Measurements from ENCODE around the gene OR56B4.

The OR56B4 gene

GRCh38 chr11:6099577-6099976, 7.9 kb upstream of the OR56B4 start:
- TF ChIP-seq LEF1 (IDR thresholded peaks at IDR 0.05; ENCODE audit: borderline replicate concordance) (no peak), FOXA1 (IDR thresholded peaks at IDR 0.05) (no peak), HDGF (IDR thresholded peaks at IDR 0.05; ENCODE audit: borderline replicate concordance) (no peak), CTBP1 (IDR thresholded peaks at IDR 0.05; ENCODE audit: borderline replicate concordance) (no peak), SP1 (IDR thresholded peaks at IDR 0.05) (no peak), L3MBTL2 (conservative IDR thresholded peaks at IDR 0.05) (no peak)
- POLR2A ChIA-PET = no interaction called here
- CTCF ChIA-PET = no interaction called here
- no peak for DNase-seq (ENCODE audit: extremely low spot score)

- ChIA-PET CTCF (no interaction called here), POLR2A (no interaction called here)
- no peak for TF ChIP-seq ARNT (IDR thresholded peaks at IDR 0.05)
- TF ChIP-seq CTBP1 (IDR thresholded peaks at IDR 0.05; ENCODE audit: borderline replicate concordance) = no peak
- TF ChIP-seq LEF1 (IDR thresholded peaks at IDR 0.05; ENCODE audit: borderline replicate concordance) = no peak
- DNase-seq (ENCODE audit: extremely low spot score) = no peak
These were observed 2.5 kb downstream of the OR56B4 start for GRCh38 chr11:6110011-6110410.

- ChIA-PET POLR2A (no interaction called here), CTCF (no interaction called here)
- TF ChIP-seq HDGF (IDR thresholded peaks at IDR 0.05; ENCODE audit: borderline replicate concordance) (no peak), FOXM1 (IDR thresholded peaks at IDR 0.05; ENCODE audit: borderline replicate concordance) (no peak), TARDBP (IDR thresholded peaks at IDR 0.05) (no peak), CTBP1 (IDR thresholded peaks at IDR 0.05; ENCODE audit: borderline replicate concordance) (no peak), ARNT (IDR thresholded peaks at IDR 0.05) (no peak), FOXK2 (IDR thresholded peaks at IDR 0.05) (no peak), PKNOX1 (IDR thresholded peaks at IDR 0.05) (no peak), SP1 (IDR thresholded peaks at IDR 0.05) (no peak)
These were observed 4.2 kb downstream of the OR56B4 start for GRCh38 chr11:6111673-6112072.

GRCh38 chr11:6116638-6117037, 9.2 kb downstream of the OR56B4 start:
- DNase-seq (ENCODE audit: extremely low spot score) = no peak
- ChIA-PET CTCF (no interaction called here), POLR2A (no interaction called here)
- TF ChIP-seq PKNOX1 (IDR thresholded peaks at IDR 0.05) = no peak
- no peak for TF ChIP-seq TARDBP (IDR thresholded peaks at IDR 0.05)
- TF ChIP-seq HDGF (IDR thresholded peaks at IDR 0.05; ENCODE audit: borderline replicate concordance) = no peak
- no peak for TF ChIP-seq BHLHE40 (IDR thresholded peaks at IDR 0.05; ENCODE audit: borderline replicate concordance)
- no peak for TF ChIP-seq LEF1 (IDR thresholded peaks at IDR 0.05; ENCODE audit: borderline replicate concordance)
- TF ChIP-seq ZNF384 (IDR thresholded peaks at IDR 0.05) = no peak
- TF ChIP-seq FOXM1 (IDR thresholded peaks at IDR 0.05; ENCODE audit: borderline replicate concordance) = no peak
- no peak for TF ChIP-seq SP1 (IDR thresholded peaks at IDR 0.05)
- TF ChIP-seq SUZ12 (IDR thresholded peaks at IDR 0.05) = no peak
- no peak for TF ChIP-seq FOXK2 (IDR thresholded peaks at IDR 0.05)
- no peak for TF ChIP-seq L3MBTL2 (conservative IDR thresholded peaks at IDR 0.05)
- no peak for TF ChIP-seq ELF4 (IDR thresholded peaks at IDR 0.05)
- no peak for TF ChIP-seq NFRKB (IDR thresholded peaks at IDR 0.05)
- TF ChIP-seq FOXA1 (IDR thresholded peaks at IDR 0.05) = no peak

More at GRCh38 chr11:6111673-6112072, 4.2 kb downstream of the OR56B4 start:
- no peak for DNase-seq (ENCODE audit: extremely low spot score)

- POLR2A ChIA-PET = no interaction called here
- TF ChIP-seq FOXM1 (IDR thresholded peaks at IDR 0.05; ENCODE audit: borderline replicate concordance) (no peak), L3MBTL2 (conservative IDR thresholded peaks at IDR 0.05) (no peak), CTBP1 (IDR thresholded peaks at IDR 0.05; ENCODE audit: borderline replicate concordance) (no peak), SP1 (IDR thresholded peaks at IDR 0.05) (no peak)
- DNase-seq (ENCODE audit: extremely low spot score) = no peak
- CTCF ChIA-PET = interaction anchor here (0.6 kb wide), 1 partner anchor 132 kb away, joined by 3 read pairs; no protein-coding TSS in a partner anchor
These were observed 16.8 kb downstream of the OR56B4 start for GRCh38 chr11:6124245-6124644.

- POLR2A ChIA-PET = no interaction called here
- no peak for DNase-seq (ENCODE audit: extremely low spot score)
- CTCF ChIA-PET = interaction anchor here (1.0 kb wide), 1 partner anchor 235 kb away, joined by 3 read pairs; no protein-coding TSS in a partner anchor
- TF ChIP-seq HDGF (IDR thresholded peaks at IDR 0.05; ENCODE audit: borderline replicate concordance) (no peak), ARNT (IDR thresholded peaks at IDR 0.05) (no peak), BHLHE40 (IDR thresholded peaks at IDR 0.05; ENCODE audit: borderline replicate concordance) (no peak), L3MBTL2 (conservative IDR thresholded peaks at IDR 0.05) (no peak), SUZ12 (IDR thresholded peaks at IDR 0.05) (no peak)
These were observed 20.4 kb downstream of the OR56B4 start for GRCh38 chr11:6127881-6128280.

- ChIA-PET POLR2A (no interaction called here), CTCF (no interaction called here)
- TF ChIP-seq ARNT (IDR thresholded peaks at IDR 0.05) (no peak), ZNF384 (IDR thresholded peaks at IDR 0.05) (no peak), NFRKB (IDR thresholded peaks at IDR 0.05) (no peak), ELF4 (IDR thresholded peaks at IDR 0.05) (no peak), SP1 (IDR thresholded peaks at IDR 0.05) (no peak), LEF1 (IDR thresholded peaks at IDR 0.05; ENCODE audit: borderline replicate concordance) (no peak)
- no peak for DNase-seq (ENCODE audit: extremely low spot score)
These were observed 21.5 kb downstream of the OR56B4 start for GRCh38 chr11:6129011-6129410.

- no peak for DNase-seq (ENCODE audit: extremely low spot score)
- ChIA-PET CTCF (no interaction called here), POLR2A (no interaction called here)
- no peak for TF ChIP-seq PKNOX1 (IDR thresholded peaks at IDR 0.05)
These were observed 22.2 kb downstream of the OR56B4 start for GRCh38 chr11:6129635-6130034.
